ENCODE data around the gene MED27.

DNA sequence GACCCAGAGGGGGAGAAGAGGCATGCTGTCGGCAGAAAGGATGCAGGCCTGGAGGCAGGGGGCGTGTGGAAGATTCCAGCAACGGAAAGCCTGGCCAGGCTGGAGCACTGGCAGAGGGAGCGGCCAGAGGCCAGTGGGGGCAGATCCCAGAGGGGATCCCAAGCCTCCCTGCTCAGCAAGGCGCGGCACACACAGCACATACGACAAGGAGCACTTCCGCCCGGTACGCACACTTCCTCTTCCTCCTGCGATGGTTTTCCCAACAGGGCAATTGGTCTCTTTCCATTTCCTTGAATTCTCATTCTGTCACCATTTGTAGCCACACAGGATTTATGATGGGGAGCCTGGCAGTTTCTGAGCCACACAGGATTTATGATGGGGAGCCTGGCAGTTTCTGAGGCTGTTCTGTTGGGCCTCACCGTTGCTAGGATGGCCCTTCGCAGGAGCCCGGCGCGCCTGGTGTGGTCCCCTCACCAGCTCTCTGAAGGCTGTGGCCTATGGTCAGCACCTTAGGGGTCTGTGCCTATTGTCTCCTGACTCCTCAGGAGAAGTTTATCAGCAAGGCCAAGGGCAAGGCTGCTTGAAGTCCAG, 216.3 kb downstream of the MED27 start:
- TF ChIP-seq TEAD4 (IDR thresholded peaks at IDR 0.05) (no peak), TAF1 (IDR thresholded peaks at IDR 0.05; ENCODE audit: low read depth) (no peak), YY1 (IDR thresholded peaks at IDR 0.05; ENCODE audit: low read depth) (no peak)
- TF ChIP-seq, protein P1, sequence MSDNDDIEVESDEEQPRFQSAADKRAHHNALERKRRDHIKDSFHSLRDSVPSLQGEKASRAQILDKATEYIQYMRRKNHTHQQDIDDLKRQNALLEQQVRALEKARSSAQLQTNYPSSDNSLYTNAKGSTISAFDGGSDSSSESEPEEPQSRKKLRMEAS (IDR thresholded peaks at IDR 0.05): no peak

Measured in Ishikawa (cell line).